ENCODE results near the gene DESI2.

DESI2 gene

DNA sequence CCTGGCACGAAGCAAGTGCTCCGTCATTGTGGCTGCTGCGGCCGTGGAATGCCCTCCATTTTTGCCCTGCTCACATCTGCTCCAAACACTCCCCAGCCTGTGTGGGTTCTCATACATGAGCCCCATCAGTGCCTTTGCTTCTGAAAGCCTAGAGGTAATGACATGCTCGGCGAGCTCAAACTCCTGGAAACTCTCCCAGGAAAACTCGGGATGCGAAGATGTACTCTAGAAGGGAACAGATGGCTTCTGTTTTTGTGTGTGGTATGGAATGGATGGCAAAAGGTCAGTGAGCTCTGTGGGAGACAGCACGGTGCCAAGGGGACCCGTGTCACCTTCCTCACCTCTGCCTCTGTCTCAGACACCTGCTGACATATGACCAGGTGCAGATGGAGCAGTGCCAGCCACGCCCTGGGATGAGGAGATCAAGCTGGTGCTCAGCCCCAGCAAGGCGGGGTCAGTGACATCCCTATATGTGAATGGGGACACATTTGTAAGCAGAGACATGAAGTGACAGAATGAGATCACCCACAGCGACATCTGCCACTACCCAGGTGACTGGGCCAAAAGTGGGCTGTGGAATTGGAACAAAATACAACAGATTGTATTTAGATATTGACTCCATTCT lies 98.5 kb downstream of the DESI2 start:
- no peak for DNase-seq (ENCODE audit: low read depth in 2 of 2)

DNA sequence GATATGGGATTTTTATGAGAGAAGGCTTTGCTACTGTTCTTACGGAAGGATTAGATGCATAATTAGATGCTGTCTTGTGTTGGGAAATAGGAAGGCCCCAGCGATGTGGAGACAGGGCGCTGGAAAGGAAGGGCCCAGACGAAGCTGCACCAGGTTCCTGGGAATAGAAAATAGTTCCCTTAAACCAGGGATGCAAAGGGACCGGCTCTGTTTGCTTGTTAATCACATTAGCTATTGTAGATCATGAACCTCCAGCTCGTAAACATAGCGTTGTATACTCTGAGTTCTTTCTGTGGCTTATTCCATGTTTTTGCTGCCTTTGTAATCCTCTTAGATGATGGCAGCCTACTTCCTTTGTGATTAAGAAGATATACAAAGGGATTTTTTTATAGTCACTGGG lies 102.7 kb downstream of the DESI2 start:
- DNase-seq (ENCODE audit: low read depth in 2 of 2), result no peak

DNA sequence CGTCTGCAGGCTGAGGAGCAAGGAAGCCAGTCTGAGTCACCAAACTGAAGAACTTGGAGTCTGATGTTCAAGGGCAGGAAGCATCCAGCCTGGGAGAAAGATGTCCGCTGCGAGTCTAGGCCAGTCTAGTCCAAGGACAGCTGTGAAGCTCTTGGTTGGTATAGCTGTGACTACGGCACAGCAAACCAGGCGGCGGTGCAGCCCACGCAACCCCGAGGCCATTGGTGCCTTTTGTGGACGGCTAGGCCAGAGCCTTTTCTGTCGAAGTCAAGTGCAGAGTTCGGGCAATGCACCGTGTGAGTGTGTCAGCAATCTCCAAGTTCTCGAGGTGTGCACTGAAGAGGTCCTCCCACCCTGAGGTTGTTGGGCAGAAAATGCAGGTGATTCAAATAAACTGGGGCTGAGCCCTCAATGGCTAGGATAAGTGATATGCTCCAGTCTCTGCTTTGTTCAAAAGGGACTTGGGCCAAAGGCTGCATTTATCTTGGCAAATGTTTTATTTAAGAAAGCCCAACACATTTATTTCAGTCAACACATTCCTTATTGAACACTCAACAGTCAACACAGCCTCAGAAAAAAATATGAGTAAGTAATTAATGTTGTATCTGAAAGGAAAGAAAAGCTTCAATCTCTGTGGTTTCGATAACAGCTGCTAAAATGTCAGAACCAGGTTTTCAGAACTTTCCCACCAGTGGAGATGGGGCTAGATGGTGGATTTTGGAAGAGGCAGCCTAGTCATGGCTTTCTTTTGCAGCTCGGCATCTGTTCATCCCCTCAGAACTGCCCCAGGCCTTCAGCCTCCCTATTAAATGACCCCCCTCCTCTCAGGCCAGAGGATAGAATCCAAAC lies 104.4 kb downstream of the DESI2 start:
- DNase-seq (ENCODE audit: low read depth in 2 of 2), result no peak
